Activated naive CD4-positive, alpha-beta T cell treated with anti-CD3 and anti-CD28 coated beads for 36 hours (primary cell): ENCODE measurements around the gene DRAXIN. TPM values are rescaled to one million over a fixed set of nuclear protein-coding genes. Genes with fewer than 3 reads are reported as not detected.

Experiments used
- CTCF ChIA-PET: fragments of 350-600 bp; sonication (Branson Sonifier 250); formaldehyde crosslinking; loops from one replicate; lab custom pipeline; 2021; ENCODE audit warnings: antibody characterized with exemption; lab: Charles Lee
- DNase-seq: peaks from one replicate; pipeline ENCODE4 v3.0.0-alpha.2; 2020
- H3K27ac Mint-ChIP-seq: one replicate; pipeline ENCODE4 v1.8.0; 2021; ENCODE audit warnings: mild to moderate bottlenecking, mixed read lengths
- H3K27me3 Mint-ChIP-seq: one replicate; pipeline ENCODE4 v1.8.0; 2021; ENCODE audit warnings: low read depth, mixed read lengths
- H3K36me3 Mint-ChIP-seq: one replicate; pipeline ENCODE4 v1.8.0; 2021; ENCODE audit warnings: low read depth, mixed read lengths
- H3K4me1 Mint-ChIP-seq: one replicate; pipeline ENCODE4 v1.8.0; 2021; ENCODE audit warnings: low read depth, mixed read lengths
- H3K4me3 Mint-ChIP-seq: one replicate; pipeline ENCODE4 v1.8.0; 2021; ENCODE audit warnings: mild to moderate bottlenecking, moderate library complexity, mixed read lengths
- H3K9me3 Mint-ChIP-seq: one replicate; pipeline ENCODE4 v1.8.0; 2021; ENCODE audit warnings: mixed read lengths
- intact Hi-C: fragments of 100-400 bp; cut with micrococcal nuclease; formaldehyde crosslinking; loops from one replicate; pipeline ENCODE4 v1.15.1; 2023
- total RNA-seq, 2 experiments: library from RNA; stranded (reverse); gene quantifications; one replicate each; pipeline ENCODE4 v1.2.3, GENCODE V29; 2021

The DRAXIN gene
- total RNA-seq, 2 experiments from 2014 or later: 0.26 to 0.30 TPM

GRCh38 chr1:11749203-11749689, 57.7 kb downstream of the DRAXIN start:
- H3K4me3 Mint-ChIP-seq: no peak overlapping the region
- H3K27me3 Mint-ChIP-seq: no peaks in the 10 kb centered on the region
- no peaks in the 10 kb centered on the region for H3K9me3 Mint-ChIP-seq
- CTCF ChIA-PET: interaction anchor here (1.0 to 2.0 kb wide), 3 partner anchors 12 to 100 kb away, joined by 4 to 9 read pairs (median 7); partner anchors contain the start of gene AGTRAP
- H3K27ac Mint-ChIP-seq: no peak overlapping the region
- no peaks in the 10 kb centered on the region for H3K36me3 Mint-ChIP-seq
- peak; percentile 76 for DNase-seq
- intact Hi-C loops: loop anchor here (1.0 kb wide), 1 partner anchor 30 kb away; no protein-coding TSS in a partner anchor
- peaks cover 12% of the 10 kb centered on the region for H3K4me1 Mint-ChIP-seq

- H3K4me3 Mint-ChIP-seq: no peak overlapping the region
- H3K27ac Mint-ChIP-seq: no peak overlapping the region
- intact Hi-C loops: loop anchor here (1.0 kb wide), 1 partner anchor 31 kb away; no protein-coding TSS in a partner anchor
- H3K27me3 Mint-ChIP-seq: no peaks in the 10 kb centered on the region
- CTCF ChIA-PET: interaction anchor here (0.7 to 2.0 kb wide), 4 partner anchors 13 to 102 kb away, joined by 3 to 9 read pairs (median 6); partner anchors contain the start of gene AGTRAP
- H3K4me1 Mint-ChIP-seq: peaks cover 12% of the 10 kb centered on the region
- no peaks in the 10 kb centered on the region for H3K36me3 Mint-ChIP-seq
- no peak for DNase-seq
- no peaks in the 10 kb centered on the region for H3K9me3 Mint-ChIP-seq
Measured at GRCh38 chr1:11749996-11750395, 58.5 kb downstream of the DRAXIN start.

- no peak overlapping the region for H3K4me3 Mint-ChIP-seq
- H3K9me3 Mint-ChIP-seq: no peaks in the 10 kb centered on the region
- peaks cover 12% of the 10 kb centered on the region for H3K4me1 Mint-ChIP-seq
- DNase-seq: no peak
- CTCF ChIA-PET: no interaction called here
- intact Hi-C loops: no loop called here
- H3K36me3 Mint-ChIP-seq: no peaks in the 10 kb centered on the region
- no peak overlapping the region for H3K27ac Mint-ChIP-seq
- H3K27me3 Mint-ChIP-seq: no peaks in the 10 kb centered on the region
Measured at GRCh38 chr1:11751087-11751486, 59.6 kb downstream of the DRAXIN start.

- Mint-ChIP-seq H3K27me3 (no peaks in the 10 kb centered on the region), H3K4me1 (peaks cover 12% of the 10 kb centered on the region), H3K9me3 (no peaks in the 10 kb centered on the region), H3K27ac (no peak overlapping the region), H3K36me3 (no peaks in the 10 kb centered on the region), H3K4me3 (no peak overlapping the region)
- CTCF ChIA-PET: no interaction called here
- DNase-seq: no peak
- intact Hi-C loops: no loop called here
Measured at GRCh38 chr1:11752359-11753088, 61.0 kb downstream of the DRAXIN start.

- H3K4me3 Mint-ChIP-seq: no peak overlapping the region
- H3K36me3 Mint-ChIP-seq: no peaks in the 10 kb centered on the region
- no peaks in the 10 kb centered on the region for H3K27me3 Mint-ChIP-seq
- intact Hi-C loops: no loop called here
- H3K4me1 Mint-ChIP-seq: peaks cover 10% of the 10 kb centered on the region
- no peak overlapping the region for H3K27ac Mint-ChIP-seq
- H3K9me3 Mint-ChIP-seq: no peaks in the 10 kb centered on the region
- DNase-seq: no peak
- CTCF ChIA-PET: no interaction called here
Measured at GRCh38 chr1:11753555-11754208, 62.2 kb downstream of the DRAXIN start.

- H3K4me3 Mint-ChIP-seq: no peak overlapping the region
- CTCF ChIA-PET: interaction anchor here (0.6 to 1.2 kb wide), 2 partner anchors 14 to 37 kb away, joined by 3 read pairs; no protein-coding TSS in a partner anchor
- H3K27me3 Mint-ChIP-seq: peaks cover 4% of the 10 kb centered on the region
- no peak for DNase-seq
- no peaks in the 10 kb centered on the region for H3K36me3 Mint-ChIP-seq
- H3K27ac Mint-ChIP-seq: no peak overlapping the region
- peaks cover 5% of the 10 kb centered on the region for H3K4me1 Mint-ChIP-seq
- no peaks in the 10 kb centered on the region for H3K9me3 Mint-ChIP-seq
- intact Hi-C loops: no loop called here
Measured at GRCh38 chr1:11757047-11757446, 65.5 kb downstream of the DRAXIN start.

GRCh38 chr1:11759791-11760190, 68.3 kb downstream of the DRAXIN start:
- DNase-seq: no peak
- Mint-ChIP-seq H3K4me1 (peaks cover 5% of the 10 kb centered on the region), H3K27me3 (peaks cover 10% of the 10 kb centered on the region), H3K27ac (no peak overlapping the region), H3K9me3 (no peaks in the 10 kb centered on the region), H3K36me3 (no peaks in the 10 kb centered on the region), H3K4me3 (no peak overlapping the region)
- CTCF ChIA-PET: no interaction called here
- intact Hi-C loops: no loop called here

GRCh38 chr1:11761285-11761684, 69.8 kb downstream of the DRAXIN start:
- Mint-ChIP-seq H3K36me3 (no peaks in the 10 kb centered on the region), H3K27ac (no peak overlapping the region), H3K9me3 (no peaks in the 10 kb centered on the region), H3K27me3 (peaks cover 10% of the 10 kb centered on the region), H3K4me1 (peaks cover 5% of the 10 kb centered on the region), H3K4me3 (no peak overlapping the region)
- DNase-seq: no peak
- intact Hi-C loops: no loop called here
- CTCF ChIA-PET: no interaction called here

- no peaks in the 10 kb centered on the region for H3K9me3 Mint-ChIP-seq
- H3K4me3 Mint-ChIP-seq: peak within 1 kb of the TSS; percentile 21
- CTCF ChIA-PET: no interaction called here
- no peak within 1 kb of the TSS for H3K27ac Mint-ChIP-seq
- peaks cover 5% of the 10 kb centered on the region for H3K4me1 Mint-ChIP-seq
- H3K36me3 Mint-ChIP-seq: no peaks in the 10 kb centered on the region
- peak; percentile 30 for DNase-seq
- intact Hi-C loops: no loop called here
- H3K27me3 Mint-ChIP-seq: peaks cover 10% of the 10 kb centered on the region
Measured at GRCh38 chr1:11761988-11762406, 70.5 kb downstream of the DRAXIN start, which contains the start of gene C1orf167. Gene C1orf167 (plus strand): TSS chr1:11762193. CDS start chr1:11764401, 2,208 bp downstream.

GRCh38 chr1:11764115-11764514, 72.6 kb downstream of the DRAXIN start:
- Mint-ChIP-seq H3K4me1 (peaks cover 5% of the 10 kb centered on the region), H3K27ac (no peak overlapping the region), H3K9me3 (no peaks in the 10 kb centered on the region), H3K36me3 (no peaks in the 10 kb centered on the region), H3K4me3 (no peak overlapping the region), H3K27me3 (peaks cover 10% of the 10 kb centered on the region)
- CTCF ChIA-PET: no interaction called here
- no peak for DNase-seq
- intact Hi-C loops: no loop called here

- CTCF ChIA-PET: interaction anchor here (0.6 kb wide), 1 partner anchor 149 kb away, joined by 4 read pairs; no protein-coding TSS in a partner anchor
- DNase-seq: no peak
- no peaks in the 10 kb centered on the region for H3K36me3 Mint-ChIP-seq
- H3K27me3 Mint-ChIP-seq: peaks cover 10% of the 10 kb centered on the region
- peaks cover 5% of the 10 kb centered on the region for H3K4me1 Mint-ChIP-seq
- no peak overlapping the region for H3K27ac Mint-ChIP-seq
- H3K9me3 Mint-ChIP-seq: no peaks in the 10 kb centered on the region
- intact Hi-C loops: no loop called here
- H3K4me3 Mint-ChIP-seq: no peak overlapping the region
Measured at GRCh38 chr1:11764519-11764918, 73.0 kb downstream of the DRAXIN start.

- Mint-ChIP-seq H3K27me3 (peaks cover 6% of the 10 kb centered on the region), H3K36me3 (no peaks in the 10 kb centered on the region), H3K27ac (no peak overlapping the region), H3K4me3 (no peak overlapping the region), H3K9me3 (no peaks in the 10 kb centered on the region), H3K4me1 (peaks cover 5% of the 10 kb centered on the region)
- intact Hi-C loops: no loop called here
- CTCF ChIA-PET: no interaction called here
- no peak for DNase-seq
Measured at GRCh38 chr1:11765661-11766428, 74.3 kb downstream of the DRAXIN start.
